ENCODE measurements around the gene AJM1. TPM values are rescaled to one million over a fixed set of nuclear protein-coding genes. Genes with fewer than 3 reads are reported as not detected.
"Not testable (repeated sequence)": the region's sequence is repeated elsewhere in the genome, so short reads cannot be mapped to it uniquely, and the experiment has no call there.

Gene AJM1
- total and polyA plus RNA-seq, 9 donors, result 0.48 to 2.4 (median 1.2) TPM; not detected in 1

GRCh38 chr9:136795000-136795348 lies 47.3 kb upstream of the AJM1 start:
- intact Hi-C loops (cut with DNase I), result loop anchor here in 1 of 4 donors (10.0 kb wide), 1 partner anchor 50 kb away; the partner anchor contains the start of genes AJM1 and PHPT1
- H3K4me1 ChIP-seq (ENCODE audit: insufficient read depth), result peaks cover 26% of the 10 kb centered on the region
- no peaks in the 10 kb centered on the region for H3K36me3 ChIP-seq
- H3K27me3 ChIP-seq, result no peaks in the 10 kb centered on the region
- H3K9me3 ChIP-seq, result no peaks in the 10 kb centered on the region
- 49 to 64% (median 57%) methylated on average over 6 of the region's 6 CpGs for WGBS, 3 donors
- H3K27ac ChIP-seq, result no peak overlapping the region
- TF ChIP-seq CTCF (IDR thresholded peaks at IDR 0.05) (no peak), EP300 (IDR thresholded peaks at IDR 0.05) (no peak), POLR2A (IDR thresholded peaks at IDR 0.05) (no peak)
- peak in 1 of 5 donors; percentile 31 for DNase-seq
- no peak overlapping the region for H3K4me3 ChIP-seq

- H3K4me1 ChIP-seq (ENCODE audit: insufficient read depth), result peaks cover 26% of the 10 kb centered on the region
- 15 to 17% (median 16%) methylated on average over 5 of the region's 5 CpGs for WGBS, 3 donors
- H3K36me3 ChIP-seq, result no peaks in the 10 kb centered on the region
- no peak within 1 kb of the TSS for H3K4me3 ChIP-seq
- H3K27me3 ChIP-seq, result no peaks in the 10 kb centered on the region
- no peak for DNase-seq
- H3K9me3 ChIP-seq, result no peaks in the 10 kb centered on the region
- TF ChIP-seq POLR2A (IDR thresholded peaks at IDR 0.05), result no peak
- no peak for TF ChIP-seq CTCF (IDR thresholded peaks at IDR 0.05)
- TF ChIP-seq EP300 (IDR thresholded peaks at IDR 0.05), result no peak
- intact Hi-C loops (cut with DNase I), result loop anchor here in 1 of 4 donors (10.0 kb wide), 1 partner anchor 48 kb away; the partner anchor contains the start of genes AJM1 and PHPT1
- peak within 1 kb of the TSS in 1 of 2 donors; percentile 25 for H3K27ac ChIP-seq
Observed at GRCh38 chr9:136796238-136796774, 46.0 kb upstream of the AJM1 start, which contains the start of gene CCDC183. Gene CCDC183 (plus strand): TSS chr9:136796338. CDS start chr9:136796398, 60 bp downstream.

DNA sequence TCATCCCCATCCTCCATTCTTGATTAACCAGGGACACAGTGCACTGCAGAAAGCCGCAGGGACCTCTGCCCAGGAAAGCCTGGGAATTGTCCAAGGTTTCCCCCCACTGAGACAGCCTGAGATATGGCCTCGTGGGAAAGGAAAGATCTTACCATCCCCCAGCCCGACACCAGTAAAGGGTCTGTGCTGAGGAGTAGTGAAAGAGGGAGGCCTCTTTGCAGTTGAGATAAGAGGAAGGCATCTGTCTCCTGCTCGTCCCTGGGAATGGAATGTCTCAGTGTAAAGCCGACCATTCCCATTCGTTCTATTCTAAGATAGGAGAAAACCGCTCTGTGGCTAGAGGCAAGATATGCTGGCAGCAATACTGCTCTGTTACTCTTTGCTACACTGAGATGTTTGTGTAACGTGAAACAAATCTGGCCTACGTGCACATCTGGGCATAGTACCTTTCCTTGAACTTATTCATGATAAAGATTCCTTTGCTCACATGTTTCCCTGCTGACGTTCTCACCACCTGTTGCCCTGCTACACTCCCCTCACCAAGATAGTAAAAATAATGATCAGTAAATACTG lies 45.4 kb upstream of the AJM1 start:
- H3K4me3 ChIP-seq, H3K36me3 ChIP-seq, H3K27me3 ChIP-seq, H3K9me3 ChIP-seq: not testable (repeated sequence)
- Histone ChIP-seq H3K27ac (peak overlapping the region in 1 of 2 donors; percentile 25), H3K4me1 (ENCODE audit: insufficient read depth) (peaks cover 24% of the 10 kb centered on the region)
- WGBS, 3 donors, result 1 to 8% (median 2%) methylated on average over 10 of the region's 10 CpGs
- intact Hi-C loops (cut with DNase I), result loop anchor here in 1 of 4 donors (10.0 kb wide), 1 partner anchor 48 kb away; the partner anchor contains the start of genes AJM1 and PHPT1
- peak in 4 of 5 donors; percentile 49 to 79 (median 66) for DNase-seq

GRCh38 chr9:136798708-136799078 lies 43.6 kb upstream of the AJM1 start:
- TF ChIP-seq CTCF (IDR thresholded peaks at IDR 0.05) (no peak), EP300 (IDR thresholded peaks at IDR 0.05) (no peak), POLR2A (IDR thresholded peaks at IDR 0.05) (no peak)
- Histone ChIP-seq H3K27me3 (no peaks in the 10 kb centered on the region), H3K27ac (no peak overlapping the region), H3K36me3 (no peaks in the 10 kb centered on the region), H3K4me3 (no peak overlapping the region), H3K4me1 (ENCODE audit: insufficient read depth) (peaks cover 19% of the 10 kb centered on the region), H3K9me3 (no peaks in the 10 kb centered on the region)
- WGBS, 3 donors, result 47 to 86% (median 67%) methylated on average over 6 of the region's 6 CpGs
- peak in 1 of 5 donors; percentile 41 for DNase-seq
- intact Hi-C loops (cut with DNase I), result loop anchor here in 1 of 4 donors (10.0 kb wide), 1 partner anchor 46 kb away; the partner anchor contains the start of genes AJM1 and PHPT1

Data from ovary (tissue), 9 donors.